GM18517 (cell line): Measurements from ENCODE around the gene BLACAT1.
"Not testable (repeated sequence)": the region's sequence is repeated elsewhere in the genome, so short reads cannot be mapped to it uniquely, and the experiment has no call there.

Experiments used
- ATAC-seq: cut with Tn5 transposase; IDR thresholded peaks from one replicate; pipeline ENCODE4 v1.9.1; 2021; ENCODE audit warnings: mild to moderate bottlenecking, moderate library complexity; ENCODE audit not compliant: unreplicated experiment

The BLACAT1 gene

DNA sequence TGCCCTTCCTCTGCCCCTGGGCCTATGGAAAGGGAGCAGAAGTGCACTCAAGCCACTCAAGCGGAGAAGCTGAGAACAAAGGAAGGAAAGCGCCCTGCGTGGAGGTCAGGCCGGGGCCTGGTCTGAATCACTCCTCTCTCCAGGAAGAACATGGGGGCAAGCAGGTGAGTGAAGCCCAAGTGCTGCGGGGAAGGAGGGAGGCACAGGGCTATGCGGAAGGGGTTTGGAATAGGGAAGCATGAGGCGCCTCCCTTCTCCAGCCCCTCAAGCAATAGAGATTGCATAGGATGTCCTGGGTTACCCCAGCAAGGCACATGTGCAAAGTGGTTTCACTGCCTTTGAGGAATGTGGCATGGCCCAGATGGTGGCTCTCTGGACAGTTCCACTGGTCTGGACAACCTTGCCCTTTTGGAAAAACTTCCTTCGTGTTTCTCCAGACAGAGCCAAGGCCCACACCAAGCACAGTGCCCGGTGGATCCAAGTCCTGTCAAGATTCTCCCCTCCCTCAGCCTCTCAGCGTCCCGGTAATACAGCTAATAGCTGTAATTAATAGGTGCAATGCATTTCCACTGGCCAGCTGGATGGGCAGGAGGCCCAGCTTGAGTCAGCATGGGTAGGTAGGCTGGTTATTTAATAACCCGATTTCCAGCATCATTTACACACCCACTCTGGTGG is 13.7 kb downstream of the BLACAT1 start:
- no peak for ATAC-seq

DNA sequence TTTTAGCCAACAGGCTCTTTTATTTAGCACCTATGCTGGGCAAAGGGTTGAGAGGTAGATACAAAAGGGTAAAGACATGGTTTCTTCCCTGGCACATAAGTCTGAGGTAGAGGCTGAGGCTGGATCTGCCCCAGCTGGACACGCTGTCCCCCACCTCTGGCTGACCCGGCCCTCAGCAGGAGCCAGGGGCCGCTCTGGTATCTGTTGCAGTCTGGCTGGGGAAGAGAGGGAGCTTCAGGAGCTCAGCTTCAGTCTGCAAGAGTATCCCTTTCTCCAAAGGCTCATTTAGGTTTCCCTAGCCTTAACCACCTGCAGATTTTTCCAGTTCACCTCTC is 14.2 kb downstream of the BLACAT1 start:
- ATAC-seq = no peak

- ATAC-seq = no peak
Observed at GRCh38 chr1:205441318-205441633, 14.6 kb downstream of the BLACAT1 start.

GRCh38 chr1:205440476-205441317 is 15.1 kb downstream of the BLACAT1 start:
- ATAC-seq = no peak

GRCh38 chr1:205440121-205440475 is 15.7 kb downstream of the BLACAT1 start:
- ATAC-seq = no peak

GRCh38 chr1:205438213-205439158 is 17.4 kb downstream of the BLACAT1 start:
- ATAC-seq = no peak

DNA sequence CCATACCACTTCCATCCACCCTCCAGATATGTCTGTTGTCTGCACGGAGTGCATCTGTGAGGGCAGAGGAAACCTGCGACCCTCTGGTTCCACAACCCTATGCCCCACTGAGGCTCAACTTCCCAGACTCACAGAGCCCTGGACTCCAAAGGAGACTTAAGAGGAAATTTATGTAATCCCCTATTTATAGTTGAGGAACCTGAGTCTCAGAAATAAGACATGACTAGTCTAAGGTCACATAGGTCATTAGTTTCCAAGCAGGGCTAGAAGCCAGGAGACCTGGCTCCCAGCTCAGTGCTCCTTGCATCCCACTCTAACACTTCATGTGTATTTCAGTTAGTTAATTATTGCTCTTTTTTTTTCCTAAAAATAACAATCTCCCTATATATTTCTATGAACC is 18.3 kb downstream of the BLACAT1 start:
- ATAC-seq = no peak

DNA sequence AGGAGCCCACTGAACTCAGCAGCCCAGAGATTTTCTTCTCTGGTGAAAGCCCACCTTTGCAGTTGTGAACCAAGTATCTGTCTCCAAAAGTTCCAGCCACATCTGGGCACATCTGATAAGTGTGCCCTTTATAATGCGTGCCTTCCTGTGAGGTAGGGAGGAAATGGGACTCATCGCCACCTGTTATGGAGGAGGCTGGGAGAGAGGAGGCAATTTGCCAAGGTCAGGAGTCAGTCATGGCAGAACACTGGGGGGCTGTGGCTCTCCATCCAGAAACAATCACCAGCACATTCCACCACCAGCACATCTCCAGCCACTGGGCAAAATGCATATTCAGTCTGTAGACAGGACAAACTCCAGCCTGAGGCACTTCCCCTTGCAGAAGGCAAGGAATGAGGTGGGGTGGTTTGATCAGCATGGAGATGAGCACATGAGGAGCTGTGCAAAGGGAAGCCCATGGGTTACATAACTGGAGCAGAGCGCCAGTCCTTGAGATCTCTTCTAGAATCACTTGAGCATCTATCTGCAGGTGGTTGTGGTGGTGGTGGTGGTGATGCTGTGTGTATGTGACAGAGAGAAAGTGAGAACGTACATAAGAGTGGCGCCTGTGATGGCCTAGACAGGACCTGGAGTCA is 19.0 kb downstream of the BLACAT1 start:
- ATAC-seq = no peak

DNA sequence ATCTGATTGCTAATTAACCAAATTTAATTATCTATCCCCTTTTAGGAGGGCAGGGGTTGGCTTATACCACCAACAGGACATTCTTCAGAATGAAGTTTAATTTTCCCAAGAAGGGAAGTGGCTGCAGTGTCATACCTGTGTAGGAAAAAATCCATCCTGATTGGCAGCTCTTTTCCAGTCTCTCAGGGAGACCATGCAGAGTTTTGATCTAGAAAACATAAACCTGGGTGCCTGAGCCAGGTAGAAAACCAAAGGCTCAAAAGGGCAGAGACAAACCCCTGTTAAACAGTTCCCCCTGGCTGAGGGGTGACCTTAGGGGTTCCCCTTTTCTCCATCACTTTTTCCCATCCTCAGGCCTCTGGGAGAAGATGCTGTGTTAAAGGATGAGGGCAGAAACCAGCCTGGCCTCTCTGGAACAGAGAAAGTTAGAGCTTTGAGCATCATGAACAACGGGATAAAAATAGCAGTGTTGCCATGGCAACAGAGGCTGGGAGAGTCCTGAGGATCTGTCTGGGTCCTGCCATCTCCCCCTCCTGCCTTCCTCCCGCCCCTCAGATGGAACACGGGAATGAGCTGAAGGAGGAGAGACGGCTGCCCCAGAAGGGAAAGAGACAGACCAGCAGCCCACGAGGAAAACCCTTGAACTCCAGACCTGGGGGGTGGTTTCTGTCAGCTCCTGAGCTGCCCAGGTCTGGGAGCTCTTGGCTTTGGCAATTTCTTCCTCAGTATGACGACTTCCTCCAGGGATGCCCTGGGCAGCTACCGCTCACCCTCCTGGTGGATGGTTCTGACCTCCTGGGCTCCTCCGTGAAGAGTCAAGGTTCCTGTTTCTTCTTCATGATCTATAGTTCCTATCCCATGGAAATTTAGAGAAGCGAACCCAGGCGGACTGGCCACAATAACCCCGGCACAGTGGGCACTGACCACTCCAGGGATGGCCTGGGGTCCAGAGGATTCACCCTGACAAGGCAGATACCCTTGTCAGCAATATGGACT is 20.0 kb downstream of the BLACAT1 start:
- ATAC-seq = no peak

DNA sequence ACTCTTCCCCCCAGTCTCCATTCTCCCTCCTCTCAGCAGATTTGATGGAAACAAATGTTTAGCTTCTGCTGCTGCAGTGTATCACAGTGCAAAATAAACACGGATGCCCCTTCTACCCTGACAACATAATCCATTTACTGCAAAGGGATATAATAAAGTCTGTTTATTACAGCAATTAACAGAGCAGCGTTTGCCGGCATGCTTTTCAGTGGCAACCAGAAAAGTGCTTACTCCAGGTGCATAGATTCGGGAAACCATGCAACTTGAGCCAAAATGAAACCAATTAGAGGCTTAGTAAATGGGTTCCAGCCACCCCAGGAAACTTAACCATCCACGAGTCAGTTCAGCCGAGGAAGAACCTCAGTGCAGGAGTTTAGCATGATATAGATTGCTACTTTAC is 21.1 kb downstream of the BLACAT1 start:
- ATAC-seq = no peak

GRCh38 chr1:205432692-205433091 is 23.2 kb downstream of the BLACAT1 start:
- ATAC-seq = not testable (repeated sequence)

DNA sequence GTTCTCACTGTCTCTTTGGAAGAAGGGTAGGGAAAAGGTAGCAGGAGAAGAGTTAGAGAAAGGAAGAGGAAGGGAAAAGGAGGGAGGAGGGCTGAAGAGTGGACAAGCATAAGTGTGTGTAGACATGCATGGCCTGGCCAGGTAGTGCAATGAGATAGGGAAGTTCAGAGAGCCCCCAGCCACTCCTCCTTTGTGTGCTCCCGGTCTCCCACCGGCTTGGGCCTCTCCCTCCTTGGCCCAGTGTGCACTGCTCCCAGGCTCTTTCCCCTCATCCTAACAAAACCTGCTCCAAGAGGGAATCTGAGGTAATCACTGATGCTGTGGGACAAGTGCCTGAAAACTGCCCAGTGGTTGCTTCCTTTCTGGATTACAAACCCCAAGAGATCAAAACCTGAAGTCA is 23.7 kb downstream of the BLACAT1 start:
- ATAC-seq = no peak

- no peak for ATAC-seq
Observed at GRCh38 chr1:205430696-205431305, 25.0 kb downstream of the BLACAT1 start.

DNA sequence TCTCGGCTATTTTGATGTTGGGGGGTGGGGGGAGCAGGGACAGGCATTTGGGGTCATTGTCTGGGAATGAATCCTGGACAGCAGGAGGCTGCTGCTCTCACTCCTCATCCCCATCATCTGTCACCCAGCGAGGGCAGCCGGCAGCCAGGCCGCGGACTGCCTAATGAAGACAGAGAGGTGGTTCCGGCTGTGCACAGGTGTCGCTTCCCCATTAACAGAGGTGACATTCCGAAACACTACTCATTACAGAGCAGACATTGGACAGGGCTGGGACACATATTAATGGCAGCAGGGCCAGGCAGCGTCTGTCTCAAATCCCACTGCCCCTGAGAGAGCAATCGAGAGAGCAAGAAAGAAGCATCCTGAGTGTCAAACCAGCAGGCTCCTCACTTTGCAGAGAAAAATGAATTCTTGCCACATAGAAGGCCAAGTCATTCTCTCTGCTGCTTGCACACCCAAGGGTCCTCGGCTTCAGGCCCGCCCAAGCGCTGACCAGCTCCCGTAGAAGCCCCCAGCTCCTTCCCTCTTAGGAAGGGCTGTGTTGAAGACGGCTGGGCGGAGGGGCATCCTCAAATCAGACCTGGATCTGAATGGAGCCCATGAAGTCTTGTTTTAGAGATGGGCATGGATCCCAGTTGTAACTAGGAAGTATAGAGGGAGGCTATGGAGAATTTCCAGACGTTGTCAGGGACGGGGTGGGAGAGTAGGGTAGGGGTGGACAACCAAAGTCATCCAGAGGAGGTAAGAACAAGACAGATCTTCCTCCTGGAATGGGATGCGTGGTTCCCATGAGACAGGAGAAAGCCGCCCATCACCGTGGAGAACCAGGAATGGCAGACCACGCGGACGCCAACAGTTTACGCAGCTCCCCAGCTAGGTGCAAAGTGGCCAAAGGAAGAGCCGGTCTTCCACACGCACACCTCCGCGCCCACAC is 25.8 kb downstream of the BLACAT1 start:
- ATAC-seq = no peak

DNA sequence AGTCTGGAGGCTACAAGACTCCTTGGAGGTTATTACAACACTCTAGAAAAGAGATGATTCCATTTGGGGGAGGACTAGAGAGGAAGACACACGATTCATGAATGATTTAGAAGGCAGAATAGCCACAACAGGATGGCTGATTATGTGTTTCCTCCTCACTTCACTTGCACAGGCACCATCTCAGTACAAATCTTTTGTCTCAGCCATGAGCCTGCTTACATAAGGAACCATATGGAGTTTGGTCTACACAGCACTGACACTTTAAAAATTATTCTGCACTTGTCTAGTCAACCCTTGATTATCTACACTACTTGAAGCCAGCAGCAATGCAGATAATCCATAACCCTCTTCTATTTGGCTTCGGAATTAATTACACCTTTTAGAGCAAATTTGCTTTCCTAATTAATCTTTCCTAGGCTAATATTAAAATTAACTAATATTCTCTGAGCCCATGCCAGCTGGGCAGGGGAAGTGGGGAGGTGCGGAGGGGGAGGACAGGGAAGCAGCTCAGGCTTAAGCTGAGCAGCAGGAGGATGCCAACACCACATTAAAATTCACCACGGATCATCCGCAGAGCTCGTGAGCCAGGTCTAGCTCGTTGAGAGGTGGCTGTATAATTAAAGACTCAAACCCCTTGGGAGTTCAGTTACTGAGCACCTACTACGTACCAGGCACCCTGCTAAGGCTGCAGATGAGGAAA is 30.8 kb downstream of the BLACAT1 start:
- ATAC-seq = no peak

DNA sequence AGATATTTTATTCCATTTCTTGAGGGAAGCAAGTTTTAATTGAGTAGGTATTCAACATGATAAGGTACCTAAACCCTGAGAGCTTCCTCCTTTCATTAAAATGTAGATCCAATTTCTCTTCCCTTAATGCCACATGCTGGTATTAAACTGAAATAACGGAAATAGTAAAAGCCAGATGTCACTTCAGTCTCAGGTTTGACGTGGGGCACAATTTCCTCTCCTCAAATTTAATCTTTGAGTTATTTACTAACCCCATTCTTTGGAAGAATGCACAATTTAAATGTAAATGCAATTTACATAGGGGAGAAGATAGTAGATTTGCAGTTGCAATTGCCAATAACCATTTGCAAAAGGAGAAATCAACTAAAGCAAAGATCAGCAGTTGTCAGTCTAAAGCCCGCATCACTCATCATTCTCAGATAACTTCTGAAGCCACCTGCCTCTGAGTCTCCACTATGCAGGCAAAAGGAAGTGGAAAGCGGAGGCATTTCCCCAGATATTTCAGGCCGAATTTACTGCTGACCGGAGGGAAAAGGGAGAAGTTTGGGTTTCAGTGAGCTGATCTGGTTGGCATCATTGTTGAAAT is 31.9 kb downstream of the BLACAT1 start:
- no peak for ATAC-seq

DNA sequence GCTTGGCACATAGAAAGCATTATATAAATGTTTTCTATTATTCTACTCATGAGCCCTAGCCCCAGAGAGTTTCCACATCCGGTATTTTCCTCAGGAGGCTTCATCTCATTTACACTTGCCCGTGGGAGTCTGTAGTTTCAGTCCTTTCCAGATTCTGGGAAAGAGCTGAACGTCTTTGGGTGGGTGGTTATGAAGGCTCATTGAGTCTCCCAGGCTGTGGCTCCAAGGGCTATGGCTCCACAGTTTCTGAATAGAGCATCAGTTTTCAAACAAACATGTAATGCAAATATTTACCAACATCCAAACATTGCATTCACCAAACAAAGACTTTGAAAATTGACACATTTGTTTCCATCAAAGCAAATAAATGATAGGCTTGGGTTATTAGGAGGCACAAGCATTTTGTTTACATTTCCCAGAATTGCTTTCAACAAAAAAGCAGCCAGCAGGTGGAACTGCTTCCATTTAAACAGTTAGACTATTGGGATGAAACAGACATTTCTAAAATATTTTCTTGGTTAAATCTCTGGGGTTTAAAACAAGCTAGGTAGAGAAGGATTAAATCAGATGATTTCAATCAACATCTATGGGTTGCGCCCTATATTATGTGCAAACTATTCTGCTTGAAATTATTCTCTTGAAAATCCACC is 32.7 kb downstream of the BLACAT1 start:
- no peak for ATAC-seq
